SH-SY5Y (cell line): ENCODE results near the gene HAPLN3.

Experiments used
- GATA2 ChIP-seq: IDR thresholded peaks from 2 replicates; pipeline ENCODE4 v1.6.1; 2011; ENCODE audit warnings: mild to moderate bottlenecking, low read depth, low read length
- GATA3 ChIP-seq: IDR thresholded peaks from 2 replicates; pipeline ENCODE4 v1.6.1; 2011; ENCODE audit warnings: low read depth, mild to moderate bottlenecking, low read length, moderate library complexity

GRCh38 chr15:88888719-88889118, 6.6 kb downstream of the HAPLN3 start:
- TF ChIP-seq GATA2 = no peak
- no peak for TF ChIP-seq GATA3
